Adrenal gland (tissue), 12 donors: ENCODE data around the gene CALML6. TPM values are rescaled to one million over a fixed set of nuclear protein-coding genes. Genes with fewer than 3 reads are reported as not detected.
"Not testable (repeated sequence)": the region's sequence is repeated elsewhere in the genome, so short reads cannot be mapped to it uniquely, and the experiment has no call there.

Experiments used
- DNase-seq, 7 donors: peaks; one replicate each; pipeline ENCODE4 v3.0.0-alpha.2; 2019 to 2020
- H3K27ac ChIP-seq, 5 donors: fragments of 200-600 bp; sonication (generic) in 4 of 5; 1 replicate in 3 of 5; 2 replicates in 2 of 5; pipeline versions ENCODE4 v1.5.1 to v1.8.0; 2016 to 2020; ENCODE audit warnings: mild to moderate bottlenecking in 1 of 5
- H3K27me3 ChIP-seq: fragments of 200-600 bp; 2 replicates; pipeline ENCODE4 v1.8.0; 2021
- H3K36me3 ChIP-seq, 2 donors: fragments of 200-600 bp; replicated peaks in 1 of 2; 1 replicate in 1 of 2; 2 replicates in 1 of 2; pipeline versions ENCODE4 v1.5.1 to v1.8.0; 2018 to 2022
- H3K4me1 ChIP-seq, 2 donors: fragments of 200-600 bp; replicated peaks in 1 of 2; 1 replicate in 1 of 2; 2 replicates in 1 of 2; pipeline versions ENCODE4 v1.5.1 to v1.8.0; 2018 to 2021
- H3K4me3 ChIP-seq, 4 donors: fragments of 200-600 bp; sonication (generic) in 3 of 4; one replicate each; pipeline ENCODE4 v1.5.1; 2016 to 2018
- H3K9me3 ChIP-seq, 3 donors: fragments of 200-600 bp; sonication (generic) in 1 of 3; replicated peaks in 1 of 3; 1 replicate in 2 of 3; 2 replicates in 1 of 3; pipeline versions ENCODE4 v1.5.1 to v1.8.0; 2016 to 2021
- CTCF ChIP-seq, 6 experiments: fragments of 450-650 bp in 4 of 6; fragments of 200-600 bp in 2 of 6; sonication (generic) in 1 of 6; IDR thresholded peaks; 1 replicate in 5 of 6; 2 replicates in 1 of 6; pipeline versions ENCODE4 v1.5.1 to v1.8.0; 2016 to 2021; ENCODE audit warnings: antibody characterized with exemption in 6 of 6, mild to moderate bottlenecking in 2 of 6, moderate library complexity in 1 of 6
- POLR2A ChIP-seq, 2 donors: fragments of 450-650 bp; IDR thresholded peaks; one replicate each; pipeline ENCODE4 v1.6.1; 2017; ENCODE audit warnings: antibody characterized with exemption in 2 of 2, mild to moderate bottlenecking in 2 of 2, moderate library complexity in 1 of 2
- WGBS, 4 donors: extraction: QIAGEN DNeasy Blood & Tissue Kit in 2 of 4; methylation state at CpG; one replicate each; pipeline versions ENCODE4 v1.1.5 to v1.1.7; 2013 to 2017; 5-methylcytosine and 5-hydroxymethylcytosine counted together
- intact Hi-C, 2 donors: fragments of 100-400 bp; cut with DNase I; formaldehyde crosslinking; loops; one replicate each; pipeline versions ENCODE4 v1.14.1 to v1.15.0; 2022 to 2023
- polyA plus RNA-seq, 3 donors: library from polyadenylated mRNA; stranded (reverse); fragments of 200-250 nt in 2 of 3; fragments of 350-450 nt in 1 of 3; fragmentation: Illumina TruSeq in 1 of 3; extraction: RNeasy Lipid Tissue Mini Kit (QIAGEN cat#74804) in 1 of 3; gene quantifications; one replicate each; pipeline ENCODE4 v1.2.3, GENCODE V29; 2013 to 2014
- total RNA-seq, 9 donors: library from RNA; depleted of rRNA in 4 of 9; stranded (reverse); fragments of >200 nt in 4 of 9; fragments of 120-200 nt in 1 of 9; fragmentation: NEBNext Ultra II Directional in 1 of 9; extraction: Animal tissue kit (Norgen Biotek cat#: 25700) in 1 of 9; gene quantifications; one replicate each; pipeline versions ENCODE4 v1.1.0 to v1.2.4, GENCODE V29; 2013 to 2023
- donor health status: healthy with polysubstance abuse.
- donor health status: Bipolar disorder and iron deficiency.
- donor health status: DM: yes; HTN: yes; CAD: no.
- donor health status: DM: no; HTN: no; CAD: no.
- donor health status: DM: no; HTN: no; CAD: no.
- donor health status: DM: yes; HTN: yes; CAD: no.

Gene CALML6
- total and polyA plus RNA-seq, 12 donors, result 0.17 to 4.7 (median 0.48) TPM; not detected in 6

GRCh38 chr1:1928231-1929101 lies 13.4 kb downstream of the CALML6 start:
- 53 to 67% (median 55%) methylated on average over 16 to 33 of the region's 34 CpGs for WGBS, 4 donors
- intact Hi-C loops, result no loop called here
- Histone ChIP-seq H3K4me1 (no peaks in the 10 kb centered on the region), H3K36me3 (no peaks in the 10 kb centered on the region), H3K4me3 (no peak overlapping the region), H3K9me3 (no peaks in the 10 kb centered on the region), H3K27ac (no peak overlapping the region), H3K27me3 (no peaks in the 10 kb centered on the region)
- DNase-seq, result peak in 4 of 7 donors; percentile 32 to 56 (median 48)
- TF ChIP-seq POLR2A (IDR thresholded peaks at IDR 0.05) (no peak), CTCF (IDR thresholded peaks at IDR 0.05) (no peak)

DNA sequence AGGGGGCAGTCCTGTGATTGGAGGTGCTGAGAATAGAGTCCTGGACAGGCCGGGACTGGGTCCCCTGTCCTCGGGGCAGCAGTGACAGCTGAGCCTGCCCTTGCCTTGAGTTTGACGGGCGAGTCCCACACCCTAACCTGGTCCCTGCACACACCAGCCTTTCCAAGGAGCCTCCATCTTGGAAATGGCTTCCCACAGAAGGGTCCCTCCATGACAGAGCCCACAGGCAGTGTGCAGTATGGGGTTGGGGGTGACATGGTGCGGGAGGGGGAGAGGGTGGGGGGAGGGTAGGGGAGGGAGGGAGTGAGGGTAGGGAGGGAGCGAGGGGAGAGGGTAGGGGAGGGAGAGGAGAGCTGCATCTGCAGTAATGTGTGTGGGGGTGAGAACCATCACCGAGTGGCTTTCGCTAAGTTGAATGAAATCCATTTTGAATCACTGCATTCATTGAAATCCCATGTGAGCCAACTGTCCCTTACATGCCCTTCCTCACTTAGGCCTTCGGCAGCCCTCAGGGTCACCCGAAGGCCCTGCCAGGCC lies 14.1 kb downstream of the CALML6 start:
- Histone ChIP-seq H3K4me1 (no peaks in the 10 kb centered on the region), H3K36me3 (no peaks in the 10 kb centered on the region), H3K27ac (no peak overlapping the region), H3K9me3 (no peaks in the 10 kb centered on the region), H3K27me3 (no peaks in the 10 kb centered on the region), H3K4me3 (no peak overlapping the region)
- 49 to 69% (median 53%) methylated on average over 5 to 10 of the region's 10 CpGs for WGBS, 4 donors
- DNase-seq, result peak in 1 of 7 donors; percentile 13
- TF ChIP-seq POLR2A (IDR thresholded peaks at IDR 0.05) (no peak), CTCF (IDR thresholded peaks at IDR 0.05) (no peak)
- intact Hi-C loops, result no loop called here

- no peaks in the 10 kb centered on the region for H3K4me1 ChIP-seq
- H3K9me3 ChIP-seq, result no peaks in the 10 kb centered on the region
- 83 to 90% (median 85%) methylated on average over 13 to 38 of the region's 38 CpGs for WGBS, 4 donors
- no peak overlapping the region for H3K4me3 ChIP-seq
- no peak overlapping the region for H3K27ac ChIP-seq
- TF ChIP-seq POLR2A (IDR thresholded peaks at IDR 0.05) (no peak), CTCF (IDR thresholded peaks at IDR 0.05) (no peak)
- DNase-seq, result peak in 3 of 7 donors; percentile 16 to 20 (median 16)
- no peaks in the 10 kb centered on the region for H3K36me3 ChIP-seq
- intact Hi-C loops, result no loop called here
- no peaks in the 10 kb centered on the region for H3K27me3 ChIP-seq
Observed at GRCh38 chr1:1929639-1930545, 14.8 kb downstream of the CALML6 start.

GRCh38 chr1:1934848-1935247 lies 19.8 kb downstream of the CALML6 start:
- H3K4me1 ChIP-seq, intact Hi-C loops, H3K27ac ChIP-seq, H3K4me3 ChIP-seq, H3K36me3 ChIP-seq, H3K9me3 ChIP-seq, H3K27me3 ChIP-seq, DNase-seq: not testable (repeated sequence)
- WGBS, 4 donors, result 72 to 93% (median 77%) methylated on average over 4 to 20 of the region's 21 CpGs
